SK-N-SH treated with all-trans-retinoic acid at 6 μM for 48 hours (cell line): Measurements from ENCODE around the gene SPINK9.

Experiments used
- ATAC-seq: fragments of 200-7000 bp; cut with Tn5 transposase; 3 replicates; pipeline ENCODE4 v1.9.1; 2020; ENCODE audit warnings: mild to moderate bottlenecking, moderate library complexity
- ARNTL ChIP-seq: fragments of 450-650 bp; formaldehyde crosslinking; IDR thresholded peaks from 2 replicates; pipeline ENCODE4 v1.5.0; 2020; ENCODE audit warnings: low read depth, mild to moderate bottlenecking, moderate library complexity, borderline replicate concordance
- BACH2 ChIP-seq: fragments of 250-450 bp; sonication (Bioruptor Pico); IDR thresholded peaks from 2 replicates; pipeline ENCODE4 v1.9.0; 2021; ENCODE audit warnings: mild to moderate bottlenecking, borderline replicate concordance
- CSDC2 ChIP-seq: fragments of 250-450 bp; sonication (Bioruptor Pico); IDR thresholded peaks from 2 replicates; pipeline ENCODE4 v1.5.0; 2020; ENCODE audit warnings: mild to moderate bottlenecking, moderate library complexity
- GLIS3 ChIP-seq: fragments of 250-450 bp; sonication (Bioruptor Pico); IDR thresholded peaks from 2 replicates; pipeline ENCODE4 v1.5.0; 2020; ENCODE audit warnings: mild to moderate bottlenecking, moderate library complexity
- ISL1 ChIP-seq: fragments of 250-450 bp; sonication (Bioruptor Pico); IDR thresholded peaks from 2 replicates; pipeline ENCODE4 v2.1.2; 2022; ENCODE audit warnings: mild to moderate bottlenecking, moderate library complexity
- PPARA ChIP-seq: fragments of 250-450 bp; sonication (Bioruptor Pico); IDR thresholded peaks from 2 replicates; pipeline ENCODE4 v1.5.0; 2020; ENCODE audit warnings: mild to moderate bottlenecking, borderline replicate concordance
- RARB ChIP-seq: fragments of 250-450 bp; sonication (Bioruptor Pico); IDR thresholded peaks from 2 replicates; pipeline ENCODE4 v1.8.0; 2021; ENCODE audit warnings: mild to moderate bottlenecking, moderate library complexity
- SNAI2 ChIP-seq: fragments of 250-450 bp; sonication (Bioruptor Pico); IDR thresholded peaks from 2 replicates; pipeline ENCODE4 v1.5.0; 2020; ENCODE audit warnings: mild to moderate bottlenecking, moderate library complexity
- TCF4 ChIP-seq: fragments of 250-450 bp; sonication (Bioruptor Pico); IDR thresholded peaks from 2 replicates; pipeline ENCODE4 v1.8.0; 2021; ENCODE audit warnings: mild to moderate bottlenecking, moderate library complexity, borderline replicate concordance
- TOX ChIP-seq: fragments of 250-450 bp; sonication (Bioruptor Pico); IDR thresholded peaks from 2 replicates; pipeline ENCODE4 v1.8.0; 2021; ENCODE audit warnings: mild to moderate bottlenecking, moderate library complexity, borderline replicate concordance
- ZC3H10 ChIP-seq: fragments of 250-450 bp; sonication (Bioruptor Pico); IDR thresholded peaks from 2 replicates; pipeline ENCODE4 v1.5.1; 2021; ENCODE audit warnings: mild to moderate bottlenecking, moderate library complexity
- ZFP3 ChIP-seq: fragments of 250-450 bp; sonication (Bioruptor Pico); IDR thresholded peaks from 2 replicates; pipeline ENCODE4 v1.5.0; 2020; ENCODE audit warnings: mild to moderate bottlenecking, moderate library complexity
- ZFP30 ChIP-seq: fragments of 450-650 bp; formaldehyde crosslinking; IDR thresholded peaks from 2 replicates; pipeline ENCODE4 v1.5.0; 2022; ENCODE audit warnings: mild to moderate bottlenecking, moderate library complexity
- ZNF70 ChIP-seq: fragments of 450-650 bp; formaldehyde crosslinking; IDR thresholded peaks from 2 replicates; pipeline ENCODE4 v1.5.0; 2020; ENCODE audit warnings: mild to moderate bottlenecking, moderate library complexity
- TF ChIP-seq, protein P1 (sequence below): fragments of 250-450 bp; sonication (Bioruptor Pico); IDR thresholded peaks from 2 replicates; pipeline ENCODE4 v1.5.1; 2020; ENCODE audit warnings: low read depth, mild to moderate bottlenecking, moderate library complexity
- TF ChIP-seq, protein P2 (sequence below): fragments of 250-450 bp; sonication (Bioruptor Pico); IDR thresholded peaks from 2 replicates; pipeline ENCODE4 v1.5.1; 2021; ENCODE audit warnings: mild to moderate bottlenecking, moderate library complexity
- TF ChIP-seq, protein P3 (sequence below): fragments of 250-450 bp; sonication (Bioruptor Pico); IDR thresholded peaks from 2 replicates; pipeline ENCODE4 v1.8.0; 2021; ENCODE audit warnings: low read depth, mild to moderate bottlenecking, moderate library complexity, borderline replicate concordance
- TF ChIP-seq, protein P4 (sequence below): fragments of 250-450 bp; sonication (Bioruptor Pico); IDR thresholded peaks from 2 replicates; pipeline ENCODE4 v1.8.0; 2020; ENCODE audit warnings: mild to moderate bottlenecking, moderate library complexity, borderline replicate concordance
- TF ChIP-seq, protein P5 (sequence below): fragments of 250-450 bp; sonication (Bioruptor Pico); IDR thresholded peaks from 2 replicates; pipeline ENCODE4 v1.5.0; 2020; ENCODE audit warnings: mild to moderate bottlenecking, moderate library complexity

The SPINK9 gene

DNA sequence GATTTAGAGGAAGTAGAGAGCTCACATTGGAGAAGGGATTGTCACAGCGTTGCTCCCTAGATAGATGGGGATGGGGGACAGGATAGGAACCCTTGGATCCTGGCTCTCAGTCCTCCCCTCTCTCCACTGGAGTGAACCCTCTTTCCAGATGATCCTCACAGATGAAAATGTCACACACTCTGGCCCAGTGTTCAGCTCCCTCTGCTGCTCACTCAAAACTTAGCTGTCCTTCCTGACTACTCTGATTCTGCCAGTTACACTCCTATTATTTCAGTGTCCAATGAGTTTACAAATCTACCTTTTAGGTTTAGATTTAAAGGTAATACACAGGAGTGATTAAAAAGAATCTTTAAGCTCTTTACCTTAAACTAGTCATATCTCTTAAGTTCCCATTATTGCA is 28.9 kb upstream of the SPINK9 start:
- TF ChIP-seq PPARA (CRISPR knock-in tag) (no peak), CSDC2 (no peak)

DNA sequence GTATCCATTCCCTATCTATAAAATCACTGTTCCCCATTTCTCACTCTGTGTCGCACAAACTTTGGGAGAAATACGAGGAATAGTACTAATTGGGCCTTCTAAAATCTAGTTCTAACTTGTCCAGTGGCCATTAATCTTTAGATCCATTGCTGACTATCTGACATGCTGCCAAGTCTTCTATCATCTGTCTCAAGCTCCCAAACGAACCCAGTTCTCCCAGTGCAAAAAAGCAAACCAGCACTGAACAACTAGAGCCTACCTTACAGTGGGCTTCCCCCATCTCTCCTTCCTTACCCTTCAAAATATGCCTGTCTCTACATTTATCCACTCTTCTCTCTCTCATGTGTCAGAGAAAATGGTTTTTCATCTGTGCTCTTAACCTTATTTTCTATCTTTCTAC is 26.3 kb upstream of the SPINK9 start:
- ATAC-seq, result no peak
- TF ChIP-seq TOX (CRISPR knock-in tag) (no peak), ZFP3 (CRISPR knock-in tag) (no peak), ZFP30 (CRISPR knock-in tag) (no peak), SNAI2 (CRISPR knock-in tag) (no peak), TCF4 (no peak), BACH2 (CRISPR knock-in tag) (no peak), RARB (CRISPR knock-in tag) (no peak), ARNTL (CRISPR knock-in tag) (no peak), CSDC2 (no peak), ISL1 (CRISPR knock-in tag) (no peak), ZNF70 (no peak), PPARA (CRISPR knock-in tag) (no peak)
- TF ChIP-seq, protein P1, sequence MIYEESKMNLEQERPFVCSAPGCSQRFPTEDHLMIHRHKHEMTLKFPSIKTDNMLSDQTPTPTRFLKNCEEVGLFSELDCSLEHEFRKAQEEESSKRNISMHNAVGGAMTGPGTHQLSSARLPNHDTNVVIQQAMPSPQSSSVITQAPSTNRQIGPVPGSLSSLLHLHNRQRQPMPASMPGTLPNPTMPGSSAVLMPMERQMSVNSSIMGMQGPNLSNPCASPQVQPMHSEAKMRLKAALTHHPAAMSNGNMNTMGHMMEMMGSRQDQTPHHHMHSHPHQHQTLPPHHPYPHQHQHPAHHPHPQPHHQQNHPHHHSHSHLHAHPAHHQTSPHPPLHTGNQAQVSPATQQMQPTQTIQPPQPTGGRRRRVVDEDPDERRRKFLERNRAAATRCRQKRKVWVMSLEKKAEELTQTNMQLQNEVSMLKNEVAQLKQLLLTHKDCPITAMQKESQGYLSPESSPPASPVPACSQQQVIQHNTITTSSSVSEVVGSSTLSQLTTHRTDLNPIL, result no peak
- TF ChIP-seq, protein P2, sequence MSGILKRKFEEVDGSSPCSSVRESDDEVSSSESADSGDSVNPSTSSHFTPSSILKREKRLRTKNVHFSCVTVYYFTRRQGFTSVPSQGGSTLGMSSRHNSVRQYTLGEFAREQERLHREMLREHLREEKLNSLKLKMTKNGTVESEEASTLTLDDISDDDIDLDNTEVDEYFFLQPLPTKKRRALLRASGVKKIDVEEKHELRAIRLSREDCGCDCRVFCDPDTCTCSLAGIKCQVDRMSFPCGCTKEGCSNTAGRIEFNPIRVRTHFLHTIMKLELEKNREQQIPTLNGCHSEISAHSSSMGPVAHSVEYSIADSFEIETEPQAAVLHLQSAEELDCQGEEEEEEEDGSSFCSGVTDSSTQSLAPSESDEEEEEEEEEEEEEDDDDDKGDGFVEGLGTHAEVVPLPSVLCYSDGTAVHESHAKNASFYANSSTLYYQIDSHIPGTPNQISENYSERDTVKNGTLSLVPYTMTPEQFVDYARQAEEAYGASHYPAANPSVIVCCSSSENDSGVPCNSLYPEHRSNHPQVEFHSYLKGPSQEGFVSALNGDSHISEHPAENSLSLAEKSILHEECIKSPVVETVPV (CRISPR knock-in tag), result no peak
- TF ChIP-seq, protein P3, sequence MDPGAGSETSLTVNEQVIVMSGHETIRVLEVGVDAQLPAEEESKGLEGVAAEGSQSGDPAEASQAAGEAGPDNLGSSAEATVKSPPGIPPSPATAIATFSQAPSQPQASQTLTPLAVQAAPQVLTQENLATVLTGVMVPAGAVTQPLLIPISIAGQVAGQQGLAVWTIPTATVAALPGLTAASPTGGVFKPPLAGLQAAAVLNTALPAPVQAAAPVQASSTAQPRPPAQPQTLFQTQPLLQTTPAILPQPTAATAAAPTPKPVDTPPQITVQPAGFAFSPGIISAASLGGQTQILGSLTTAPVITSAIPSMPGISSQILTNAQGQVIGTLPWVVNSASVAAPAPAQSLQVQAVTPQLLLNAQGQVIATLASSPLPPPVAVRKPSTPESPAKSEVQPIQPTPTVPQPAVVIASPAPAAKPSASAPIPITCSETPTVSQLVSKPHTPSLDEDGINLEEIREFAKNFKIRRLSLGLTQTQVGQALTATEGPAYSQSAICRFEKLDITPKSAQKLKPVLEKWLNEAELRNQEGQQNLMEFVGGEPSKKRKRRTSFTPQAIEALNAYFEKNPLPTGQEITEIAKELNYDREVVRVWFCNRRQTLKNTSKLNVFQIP (CRISPR knock-in tag), result no peak
- TF ChIP-seq, protein P4, sequence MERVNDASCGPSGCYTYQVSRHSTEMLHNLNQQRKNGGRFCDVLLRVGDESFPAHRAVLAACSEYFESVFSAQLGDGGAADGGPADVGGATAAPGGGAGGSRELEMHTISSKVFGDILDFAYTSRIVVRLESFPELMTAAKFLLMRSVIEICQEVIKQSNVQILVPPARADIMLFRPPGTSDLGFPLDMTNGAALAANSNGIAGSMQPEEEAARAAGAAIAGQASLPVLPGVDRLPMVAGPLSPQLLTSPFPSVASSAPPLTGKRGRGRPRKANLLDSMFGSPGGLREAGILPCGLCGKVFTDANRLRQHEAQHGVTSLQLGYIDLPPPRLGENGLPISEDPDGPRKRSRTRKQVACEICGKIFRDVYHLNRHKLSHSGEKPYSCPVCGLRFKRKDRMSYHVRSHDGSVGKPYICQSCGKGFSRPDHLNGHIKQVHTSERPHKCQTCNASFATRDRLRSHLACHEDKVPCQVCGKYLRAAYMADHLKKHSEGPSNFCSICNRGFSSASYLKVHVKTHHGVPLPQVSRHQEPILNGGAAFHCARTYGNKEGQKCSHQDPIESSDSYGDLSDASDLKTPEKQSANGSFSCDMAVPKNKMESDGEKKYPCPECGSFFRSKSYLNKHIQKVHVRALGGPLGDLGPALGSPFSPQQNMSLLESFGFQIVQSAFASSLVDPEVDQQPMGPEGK (CRISPR knock-in tag), result no peak

More for the DNA sequence above, 28.9 kb upstream of the SPINK9 start:
- ATAC-seq, result no peak

DNA sequence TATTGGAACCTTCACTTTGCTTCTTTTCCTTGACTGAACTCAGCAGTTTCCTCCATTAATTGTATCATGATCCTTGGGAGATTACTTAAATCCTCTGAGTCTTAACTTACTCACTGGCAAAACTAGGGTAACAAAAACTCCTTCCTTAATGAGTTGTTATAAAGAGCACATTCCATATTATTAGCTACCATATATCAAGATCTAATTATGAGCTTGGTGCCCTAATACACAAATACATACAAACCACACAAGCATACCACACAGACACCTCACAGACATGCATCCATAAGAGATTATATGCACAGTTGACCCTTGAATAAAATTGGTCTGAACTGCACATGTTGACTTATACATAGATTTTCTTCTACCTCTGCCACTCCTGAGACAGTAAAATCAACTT is 25.6 kb upstream of the SPINK9 start:
- no peak for ATAC-seq
- TF ChIP-seq, protein P5, sequence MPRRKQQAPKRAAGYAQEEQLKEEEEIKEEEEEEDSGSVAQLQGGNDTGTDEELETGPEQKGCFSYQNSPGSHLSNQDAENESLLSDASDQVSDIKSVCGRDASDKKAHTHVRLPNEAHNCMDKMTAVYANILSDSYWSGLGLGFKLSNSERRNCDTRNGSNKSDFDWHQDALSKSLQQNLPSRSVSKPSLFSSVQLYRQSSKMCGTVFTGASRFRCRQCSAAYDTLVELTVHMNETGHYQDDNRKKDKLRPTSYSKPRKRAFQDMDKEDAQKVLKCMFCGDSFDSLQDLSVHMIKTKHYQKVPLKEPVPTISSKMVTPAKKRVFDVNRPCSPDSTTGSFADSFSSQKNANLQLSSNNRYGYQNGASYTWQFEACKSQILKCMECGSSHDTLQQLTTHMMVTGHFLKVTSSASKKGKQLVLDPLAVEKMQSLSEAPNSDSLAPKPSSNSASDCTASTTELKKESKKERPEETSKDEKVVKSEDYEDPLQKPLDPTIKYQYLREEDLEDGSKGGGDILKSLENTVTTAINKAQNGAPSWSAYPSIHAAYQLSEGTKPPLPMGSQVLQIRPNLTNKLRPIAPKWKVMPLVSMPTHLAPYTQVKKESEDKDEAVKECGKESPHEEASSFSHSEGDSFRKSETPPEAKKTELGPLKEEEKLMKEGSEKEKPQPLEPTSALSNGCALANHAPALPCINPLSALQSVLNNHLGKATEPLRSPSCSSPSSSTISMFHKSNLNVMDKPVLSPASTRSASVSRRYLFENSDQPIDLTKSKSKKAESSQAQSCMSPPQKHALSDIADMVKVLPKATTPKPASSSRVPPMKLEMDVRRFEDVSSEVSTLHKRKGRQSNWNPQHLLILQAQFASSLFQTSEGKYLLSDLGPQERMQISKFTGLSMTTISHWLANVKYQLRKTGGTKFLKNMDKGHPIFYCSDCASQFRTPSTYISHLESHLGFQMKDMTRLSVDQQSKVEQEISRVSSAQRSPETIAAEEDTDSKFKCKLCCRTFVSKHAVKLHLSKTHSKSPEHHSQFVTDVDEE, result no peak
- TF ChIP-seq, protein P1, result no peak
- TF ChIP-seq ZC3H10 (CRISPR knock-in tag), result no peak
- no peak for TF ChIP-seq ZFP30 (CRISPR knock-in tag)
- no peak for TF ChIP-seq GLIS3 (CRISPR knock-in tag)
- no peak for TF ChIP-seq PPARA (CRISPR knock-in tag)
- TF ChIP-seq ZNF70, result no peak
